AG04449 (cell line): ENCODE results near the gene PAFAH1B2.

Source experiments
- CTCF ChIA-PET: fragments of 350-600 bp; formaldehyde crosslinking; extraction: SDS; loops from one replicate; lab custom pipeline; 2021; ENCODE audit warnings: antibody characterized with exemption; lab: Yijun Ruan, JAX
- POLR2A ChIA-PET: fragments of 400-600, 350-600 bp; formaldehyde crosslinking; extraction: SDS; loops from one replicate; lab custom pipeline; 2020; ENCODE audit warnings: antibody characterized with exemption, inconsistent platforms; lab: Yijun Ruan, JAX
- DNase-seq: peaks from one replicate; pipeline ENCODE4 v3.0.0-alpha.2; 2010; ENCODE audit warnings: low read depth, low spot score
- H3K4me3 ChIP-seq: 2 replicates; pipeline ENCODE4 v1.5.1; 2011; ENCODE audit warnings: low read depth, mild to moderate bottlenecking, control low read depth, low read length
- TF ChIP-seq, protein P1 (sequence below): IDR thresholded peaks from one replicate; pipeline ENCODE4 v1.5.1; 2011; ENCODE audit warnings: mild to moderate bottlenecking, moderate library complexity, low read length, control low read depth, inconsistent platforms; ENCODE audit not compliant: insufficient read depth; ENCODE audit errors: missing control alignments

The PAFAH1B2 gene

DNA sequence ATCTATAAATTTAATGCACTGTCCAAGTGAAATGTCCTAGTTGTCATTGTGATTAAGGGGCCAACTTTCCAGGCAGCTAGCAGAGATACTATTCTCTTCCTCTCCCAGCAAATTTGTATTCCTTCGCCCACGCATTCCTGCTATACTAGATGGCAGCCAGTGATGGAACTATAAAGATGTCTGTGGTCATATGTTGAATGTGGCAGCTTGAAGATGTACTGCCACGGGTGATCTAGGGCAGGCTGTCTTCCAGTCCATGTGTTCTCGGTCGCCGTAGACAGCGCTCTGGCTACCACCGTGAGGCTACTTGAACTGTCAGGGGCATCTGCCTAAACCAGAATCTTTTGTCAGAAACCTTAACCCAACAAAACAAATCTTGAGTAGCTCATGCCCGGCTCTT lies 26.1 kb downstream of the PAFAH1B2 start:
- ChIA-PET CTCF (interaction anchor here (1.3 to 6.1 kb wide), 5 partner anchors 8 to 379 kb away, joined by 3 to 29 read pairs (median 4); partner anchors contain the start of genes APOA5 and SIDT2), POLR2A (interaction anchor here (1.0 kb wide), 1 partner anchor 9 kb away, joined by 5 read pairs; the partner anchor contains the start of gene SIDT2)
- TF ChIP-seq, protein P1, sequence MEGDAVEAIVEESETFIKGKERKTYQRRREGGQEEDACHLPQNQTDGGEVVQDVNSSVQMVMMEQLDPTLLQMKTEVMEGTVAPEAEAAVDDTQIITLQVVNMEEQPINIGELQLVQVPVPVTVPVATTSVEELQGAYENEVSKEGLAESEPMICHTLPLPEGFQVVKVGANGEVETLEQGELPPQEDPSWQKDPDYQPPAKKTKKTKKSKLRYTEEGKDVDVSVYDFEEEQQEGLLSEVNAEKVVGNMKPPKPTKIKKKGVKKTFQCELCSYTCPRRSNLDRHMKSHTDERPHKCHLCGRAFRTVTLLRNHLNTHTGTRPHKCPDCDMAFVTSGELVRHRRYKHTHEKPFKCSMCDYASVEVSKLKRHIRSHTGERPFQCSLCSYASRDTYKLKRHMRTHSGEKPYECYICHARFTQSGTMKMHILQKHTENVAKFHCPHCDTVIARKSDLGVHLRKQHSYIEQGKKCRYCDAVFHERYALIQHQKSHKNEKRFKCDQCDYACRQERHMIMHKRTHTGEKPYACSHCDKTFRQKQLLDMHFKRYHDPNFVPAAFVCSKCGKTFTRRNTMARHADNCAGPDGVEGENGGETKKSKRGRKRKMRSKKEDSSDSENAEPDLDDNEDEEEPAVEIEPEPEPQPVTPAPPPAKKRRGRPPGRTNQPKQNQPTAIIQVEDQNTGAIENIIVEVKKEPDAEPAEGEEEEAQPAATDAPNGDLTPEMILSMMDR: no peak
- no peak for DNase-seq
- H3K4me3 ChIP-seq: no peak overlapping the region

DNA sequence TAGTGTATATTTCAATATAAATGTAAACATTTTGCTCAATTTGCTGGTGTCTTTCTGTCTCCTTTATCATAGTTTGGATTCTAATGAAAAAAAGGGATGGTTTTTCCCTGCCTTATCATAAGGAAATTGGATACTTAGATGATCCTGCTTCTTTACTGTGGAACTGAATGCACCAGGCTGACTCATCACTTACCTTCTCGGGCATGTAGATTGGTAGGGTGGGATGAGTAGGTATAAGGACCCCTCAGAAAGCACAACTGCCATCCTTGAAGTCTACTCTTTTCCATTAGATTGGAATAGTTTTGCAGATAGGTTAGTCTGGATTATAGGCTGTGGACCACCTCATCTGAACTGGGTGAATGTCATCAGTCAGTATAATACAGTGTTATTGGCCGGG lies 26.9 kb downstream of the PAFAH1B2 start:
- CTCF ChIA-PET: interaction anchor here (1.5 to 6.1 kb wide), 4 partner anchors 10 to 380 kb away, joined by 4 to 29 read pairs (median 7); partner anchors contain the start of gene APOA5
- POLR2A ChIA-PET: no interaction called here
- no peak overlapping the region for H3K4me3 ChIP-seq
- TF ChIP-seq, protein P1: no peak
- DNase-seq: no peak

DNA sequence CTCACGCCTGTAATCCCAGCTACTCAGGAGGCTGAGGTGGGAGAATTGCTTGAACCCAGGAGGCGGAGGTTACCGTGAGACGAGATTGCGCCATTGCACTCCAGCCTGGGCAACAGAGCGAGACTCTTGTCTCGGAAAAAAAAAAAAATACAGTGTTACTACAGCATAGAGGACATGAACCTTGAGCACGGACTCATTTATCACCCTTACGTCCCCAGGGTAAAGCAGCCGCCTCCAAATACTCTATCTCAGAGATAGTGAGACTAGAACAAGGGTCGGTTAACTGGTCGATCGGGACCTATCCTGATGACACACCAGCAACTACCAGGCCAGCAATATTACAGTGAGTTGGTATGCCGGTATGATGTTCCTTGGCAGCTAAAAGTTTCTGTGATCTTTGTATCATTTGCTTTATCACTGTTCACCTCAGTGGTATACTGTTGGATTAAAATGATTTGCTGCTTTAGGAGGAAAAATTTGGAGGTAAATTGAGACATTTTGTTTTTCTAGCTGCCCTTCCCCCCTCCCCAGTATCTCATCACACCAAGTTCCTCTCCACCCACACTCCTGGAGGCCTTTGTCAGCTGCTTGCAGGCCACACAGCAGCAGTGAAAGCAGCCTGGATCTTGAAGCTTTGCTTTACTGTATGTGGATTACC lies 27.4 kb downstream of the PAFAH1B2 start:
- CTCF ChIA-PET: interaction anchor here (1.0 to 6.1 kb wide), 6 partner anchors 9 to 381 kb away, joined by 3 to 29 read pairs (median 6); partner anchors contain the start of gene APOA5
- no peak for DNase-seq
- no peak overlapping the region for H3K4me3 ChIP-seq
- POLR2A ChIA-PET: no interaction called here
- TF ChIP-seq, protein P1: no peak

DNA sequence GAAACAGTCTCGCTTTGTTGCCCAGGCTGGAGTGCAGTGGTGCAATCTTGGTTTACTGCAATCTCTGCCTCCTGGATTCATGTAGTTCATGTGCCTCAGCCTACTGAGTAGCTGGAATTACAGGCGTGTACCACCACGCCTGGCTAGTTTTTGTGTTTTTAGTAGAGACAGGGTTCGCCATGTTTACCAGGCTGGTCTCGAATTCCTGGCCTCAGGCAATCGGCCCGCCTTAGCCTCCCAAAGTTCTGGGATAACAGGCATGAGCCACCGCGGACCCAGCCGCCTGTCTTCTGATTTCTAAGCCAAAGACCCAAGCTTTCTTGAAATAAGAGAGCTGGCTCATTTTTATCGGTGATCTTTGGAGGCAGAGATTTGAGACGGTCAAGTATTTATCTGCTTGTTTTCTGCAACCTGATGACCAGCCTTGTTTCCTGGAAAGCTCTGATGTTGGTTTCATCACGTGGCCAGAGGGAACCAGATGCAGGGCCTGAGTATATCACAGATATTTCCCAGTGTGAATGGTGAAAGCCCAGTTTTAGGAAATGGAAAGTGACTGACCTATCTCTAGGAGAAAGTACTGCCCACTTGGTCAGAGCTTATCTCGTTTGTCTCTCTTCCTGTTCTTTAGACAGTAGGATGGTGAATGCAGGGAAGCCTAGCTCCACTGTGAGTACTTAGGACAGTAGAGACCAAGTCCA lies 28.8 kb downstream of the PAFAH1B2 start:
- no peak overlapping the region for H3K4me3 ChIP-seq
- ChIA-PET CTCF (interaction anchor here (0.6 to 6.1 kb wide), 9 partner anchors 8 to 441 kb away, joined by 3 to 29 read pairs (median 5); partner anchors contain the start of gene APOA5), POLR2A (no interaction called here)
- no peak for DNase-seq
- TF ChIP-seq, protein P1: no peak

DNA sequence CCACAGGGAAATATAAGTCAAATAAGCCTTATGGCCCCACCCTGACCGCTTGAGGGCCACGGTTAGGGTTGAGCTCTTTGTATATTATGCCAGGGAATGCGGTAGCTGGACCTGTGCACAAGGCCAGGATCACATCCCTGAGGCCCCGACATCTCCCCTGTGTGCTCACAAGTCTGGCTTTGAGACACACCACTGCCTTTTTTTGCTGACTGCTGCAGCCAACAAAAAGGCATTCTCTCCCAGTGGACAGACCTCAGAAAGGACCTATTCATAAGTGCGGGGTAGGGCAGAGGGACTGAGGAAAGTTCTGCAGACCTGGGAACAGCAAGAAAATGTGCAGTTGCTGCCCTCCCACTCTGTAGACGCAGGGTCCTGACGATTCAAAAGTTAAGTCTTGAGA lies 31.0 kb downstream of the PAFAH1B2 start:
- TF ChIP-seq, protein P1: no peak
- ChIA-PET CTCF (interaction anchor here (1.8 kb wide), 1 partner anchor 51 kb away, joined by 5 read pairs; no protein-coding TSS in a partner anchor), POLR2A (no interaction called here)
- no peak overlapping the region for H3K4me3 ChIP-seq
- no peak for DNase-seq

DNA sequence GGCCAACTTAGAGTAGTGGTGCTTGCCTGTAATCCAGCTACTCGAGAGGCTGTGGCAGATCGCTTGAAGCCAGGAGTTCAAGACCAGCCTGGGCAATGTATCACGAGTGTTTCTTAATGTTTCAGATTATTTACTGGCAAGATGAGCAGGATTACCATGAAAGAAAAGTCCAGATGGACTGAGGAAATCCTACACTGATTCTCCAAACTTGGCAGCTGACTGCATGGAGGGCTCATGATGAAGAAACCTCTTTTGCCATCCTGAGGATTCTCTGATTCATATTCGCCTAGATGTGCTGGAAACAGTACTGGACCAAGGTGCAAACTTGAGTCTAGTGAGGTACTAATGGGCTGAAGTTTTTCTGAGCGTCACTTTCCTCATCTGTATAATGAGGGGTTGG lies 31.7 kb downstream of the PAFAH1B2 start:
- CTCF ChIA-PET: interaction anchor here (1.8 kb wide), 1 partner anchor 50 kb away, joined by 5 read pairs; no protein-coding TSS in a partner anchor
- TF ChIP-seq, protein P1: no peak
- POLR2A ChIA-PET: no interaction called here
- H3K4me3 ChIP-seq: no peak overlapping the region
- DNase-seq: no peak
